HepG2 (cell line): Measurements from ENCODE around the gene CLDN15. TPM values are rescaled to one million over a fixed set of nuclear protein-coding genes. Genes with fewer than 3 reads are reported as not detected.
A peak's percentile ranks its signal among the peaks of the same experiment; 100 is the strongest.

Experiments used
- ARHGAP35 ChIP-seq: sonication (generic); formaldehyde crosslinking; IDR thresholded peaks from 2 replicates; pipeline ENCODE4 v1.9.0; 2022; ENCODE audit warnings: mild to moderate bottlenecking, inconsistent platforms, moderate library complexity, missing genetic modification reagents, borderline replicate concordance
- CREB1 ChIP-seq, 2 experiments: fragments of 450-650 bp in 1 of 2; IDR thresholded peaks; 2 replicates each; pipeline ENCODE4 v1.6.1; 2016 to 2017; ENCODE audit warnings: control low read depth in 1 of 2, mild to moderate bottlenecking in 1 of 2, missing compliant biosample characterization in 1 of 2, missing genetic modification characterization in 1 of 2
- ESRRA ChIP-seq: sonication (generic); formaldehyde crosslinking; IDR thresholded peaks from 2 replicates; pipeline ENCODE4 v1.5.1; 2020; ENCODE audit warnings: mild to moderate bottlenecking, low read depth, missing genetic modification reagents
- FOXC1 ChIP-seq: sonication (generic); formaldehyde crosslinking; IDR thresholded peaks from 2 replicates; pipeline ENCODE4 v1.8.0; 2022; ENCODE audit warnings: mild to moderate bottlenecking, missing genetic modification reagents, borderline replicate concordance
- HNF1A ChIP-seq, 2 experiments: sonication (generic) in 1 of 2; formaldehyde crosslinking in 1 of 2; IDR thresholded peaks; 2 replicates each; pipeline versions ENCODE4 v1.4.0 to v1.6.1; 2016 to 2020; ENCODE audit warnings: borderline replicate concordance in 1 of 2, low read depth in 1 of 2, mild to moderate bottlenecking in 1 of 2, missing genetic modification reagents in 1 of 2
- HOXA3 ChIP-seq: sonication (generic); formaldehyde crosslinking; IDR thresholded peaks from 2 replicates; pipeline ENCODE4 v1.5.0; 2020; ENCODE audit warnings: missing genetic modification reagents
- JUNB ChIP-seq: sonication (generic); formaldehyde crosslinking; IDR thresholded peaks from 2 replicates; pipeline ENCODE4 v1.8.0; 2022; ENCODE audit warnings: missing genetic modification reagents, mild to moderate bottlenecking, borderline replicate concordance
- SALL2 ChIP-seq: sonication (generic); formaldehyde crosslinking; IDR thresholded peaks from 2 replicates; pipeline ENCODE4 v1.8.1; 2023; ENCODE audit warnings: mild to moderate bottlenecking, missing genetic modification reagents, inconsistent platforms
- UBTF ChIP-seq: sonication (generic); formaldehyde crosslinking; IDR thresholded peaks from 2 replicates; pipeline ENCODE4 v1.4.0; 2020; ENCODE audit warnings: mild to moderate bottlenecking, missing genetic modification reagents
- ZFP82 ChIP-seq: sonication (generic); formaldehyde crosslinking; IDR thresholded peaks from 2 replicates; pipeline ENCODE4 v1.5.1; 2020; ENCODE audit warnings: mild to moderate bottlenecking, missing genetic modification reagents, borderline replicate concordance
- ZNF333 ChIP-seq: sonication (generic); formaldehyde crosslinking; IDR thresholded peaks from 2 replicates; pipeline ENCODE4 v1.4.0; 2020; ENCODE audit warnings: mild to moderate bottlenecking, missing genetic modification reagents, borderline replicate concordance
- ZNF772 ChIP-seq: sonication (generic); formaldehyde crosslinking; IDR thresholded peaks from 2 replicates; pipeline ENCODE4 v1.5.0; 2020; ENCODE audit warnings: mild to moderate bottlenecking, missing genetic modification reagents
- ZSCAN12 ChIP-seq: sonication (generic); formaldehyde crosslinking; IDR thresholded peaks from 2 replicates; pipeline ENCODE4 v1.9.0; 2021; ENCODE audit warnings: mild to moderate bottlenecking, missing genetic modification reagents
- ZXDC ChIP-seq: sonication (generic); formaldehyde crosslinking; IDR thresholded peaks from 2 replicates; pipeline ENCODE4 v1.5.0; 2020; ENCODE audit warnings: mild to moderate bottlenecking, missing genetic modification reagents
- ZZZ3 ChIP-seq: sonication (generic); formaldehyde crosslinking; IDR thresholded peaks from 2 replicates; pipeline ENCODE4 v1.4.0; 2020; ENCODE audit warnings: missing genetic modification reagents, mild to moderate bottlenecking, borderline replicate concordance
- polyA plus RNA-seq, 8 experiments: library from polyadenylated mRNA; depleted of rRNA in 3 of 8; stranded (reverse) in 7 of 8; unstranded in 1 of 8; fragments of >200 nt; fragmentation: Illumina TruSeq in 4 of 8; extraction: Trizol in 4 of 8; gene quantifications; 2 replicates each; pipeline versions ENCODE4 v1.2.1 to v1.2.3, GENCODE V29; 2011 to 2016; ENCODE audit warnings: low read depth in 4 of 8, missing spikeins in 1 of 8, mixed read lengths in 1 of 8; ENCODE audit not compliant: insufficient read depth in 1 of 8
- total RNA-seq, 5 experiments: library from RNA; depleted of rRNA; stranded (reverse); fragments of >200 nt; fragmentation: Illumina TruSeq; extraction: Trizol; gene quantifications; 2 replicates each; pipeline ENCODE4 v1.2.3, GENCODE V29; 2016; ENCODE audit warnings: low read depth in 1 of 5

CLDN15 gene
- total and polyA plus RNA-seq, 2 of the 13 experiments (the other 11 are each of a cell fraction or from before 2014, with no cell fraction given), result 7.1 to 17.8 TPM

GRCh38 chr7:101245147-101245668 is 7.6 kb upstream of the CLDN15 start (continued):
- no peak for TF ChIP-seq ARHGAP35
- TF ChIP-seq ZNF333 (CRISPR knock-in tag), result 0 out of 2 replicates have a peak, but pooled peaks have one; percentile 2
- TF ChIP-seq HNF1A (IDR thresholded peaks at IDR 0.05; ENCODE audit: low read depth), result no peak
- TF ChIP-seq HNF1A (CRISPR knock-in tag; IDR thresholded peaks at IDR 0.05; ENCODE audit: borderline replicate concordance), result no peak
- TF ChIP-seq ZSCAN12, result no peak
- 0 out of 2 replicates have a peak, but pooled peaks have one; percentile 1 for TF ChIP-seq ESRRA (CRISPR knock-in tag)
- TF ChIP-seq ZZZ3 (CRISPR knock-in tag), result 0 out of 2 replicates have a peak, but pooled peaks have one; percentile 60
- TF ChIP-seq ZXDC (CRISPR knock-in tag), result 0 out of 2 replicates have a peak, but pooled peaks have one; percentile 1
- no peak for TF ChIP-seq JUNB (CRISPR knock-in tag)
- 0 out of 2 replicates have a peak, but pooled peaks have one; percentile 6 for TF ChIP-seq UBTF (CRISPR knock-in tag)
- no peak for TF ChIP-seq HOXA3
- TF ChIP-seq CREB1 (IDR thresholded peaks at IDR 0.05), result no peak
- TF ChIP-seq CREB1 (CRISPR knock-in tag; IDR thresholded peaks at IDR 0.05), result no peak
- peak; percentile 46; the same call in 1 of the 2 replicates for TF ChIP-seq ZNF772
- TF ChIP-seq ZFP82 (CRISPR knock-in tag), result no peak
- TF ChIP-seq FOXC1 (CRISPR knock-in tag), result no peak
- TF ChIP-seq SALL2 (CRISPR knock-in tag), result peak; percentile 10; the same call in 1 of the 2 replicates
- TF ChIP-seq, all 625 proteins: peak for 48
